SK-N-SH (cell line): Measurements from ENCODE around the gene BMP2. TPM values are rescaled to one million over a fixed set of nuclear protein-coding genes. Genes with fewer than 3 reads are reported as not detected.

ENCODE experiments used
- CTCF ChIA-PET: fragments of 300-600, 350-600 bp; formaldehyde crosslinking; extraction: SDS; loops from one replicate; lab custom pipeline; 2021; lab: Yijun Ruan, JAX
- POLR2A ChIA-PET: fragments of 350-600 bp; sonication (Branson Sonifier 250); formaldehyde crosslinking; extraction: SDS; loops from one replicate; lab custom pipeline; 2020; ENCODE audit warnings: antibody characterized with exemption, inconsistent platforms; lab: Yijun Ruan, JAX
- DNase-seq: peaks from one replicate; pipeline ENCODE4 v3.0.0; 2012
- H2AFZ ChIP-seq: fragments of 200-600 bp; sonication (generic); 2 replicates; pipeline ENCODE4 v1.8.1; 2016; ENCODE audit warnings: antibody characterized with exemption, mild to moderate bottlenecking, low read depth
- H3F3A ChIP-seq: fragments of 200-600 bp; sonication (generic); replicated peaks from 2 replicates; pipeline ENCODE3; 2016; ENCODE audit warnings: antibody characterized with exemption, mild to moderate bottlenecking; ENCODE audit not compliant: insufficient read depth
- H3K27ac ChIP-seq, 2 experiments: fragments of 200-500 bp in 1 of 2; fragments of 200-600 bp in 1 of 2; sonication (Bioruptor generic) in 1 of 2; sonication (generic), shearing (Covaris generic) in 1 of 2; 2 replicates each; pipeline versions ENCODE4 v1.5.1 to v1.6.1; 2014 to 2016; ENCODE audit warnings: low read depth in 2 of 2, inconsistent platforms in 1 of 2, low read length in 1 of 2, mild to moderate bottlenecking in 1 of 2, mixed read lengths in 1 of 2
- H3K27me3 ChIP-seq: fragments of 200-600 bp; sonication (generic), shearing (Covaris generic); 2 replicates; pipeline ENCODE4 v1.6.1; 2016; ENCODE audit warnings: mixed run types; ENCODE audit not compliant: insufficient read depth
- H3K36me3 ChIP-seq, 2 experiments: fragments of 200-500 bp in 1 of 2; fragments of 200-600 bp in 1 of 2; sonication (Bioruptor generic) in 1 of 2; sonication (generic) in 1 of 2; replicated peaks in 1 of 2; 2 replicates each; pipeline versions ENCODE3 to v1.5.1; 2014 to 2016; ENCODE audit warnings: low read length in 1 of 2, mild to moderate bottlenecking in 1 of 2; ENCODE audit not compliant: insufficient read depth in 2 of 2, control insufficient read depth in 1 of 2
- H3K4me1 ChIP-seq, 2 experiments: fragments of 200-500 bp in 1 of 2; fragments of 200-600 bp in 1 of 2; sonication (Bioruptor generic) in 1 of 2; sonication (generic), shearing (Covaris generic) in 1 of 2; 2 replicates each; pipeline versions ENCODE4 v1.5.1 to v1.6.1; 2014 to 2016; ENCODE audit warnings: low read depth in 1 of 2, low read length in 1 of 2, mixed run types in 1 of 2; ENCODE audit not compliant: insufficient read depth in 2 of 2, control insufficient read depth in 1 of 2
- H3K4me2 ChIP-seq: fragments of 200-600 bp; sonication (generic), shearing (Covaris generic); 2 replicates; pipeline ENCODE4 v1.6.1; 2017; ENCODE audit warnings: mixed run types
- H3K4me3 ChIP-seq, 2 experiments: fragments of 200-500 bp in 1 of 2; fragments of 200-600 bp in 1 of 2; sonication (Bioruptor generic) in 1 of 2; sonication (generic), shearing (Covaris generic) in 1 of 2; 2 replicates each; pipeline versions ENCODE4 v1.5.1 to v1.8.1; 2014 to 2016; ENCODE audit warnings: low read depth in 2 of 2, inconsistent platforms in 1 of 2, low read length in 1 of 2, mild to moderate bottlenecking in 1 of 2, mixed read lengths in 1 of 2, moderate library complexity in 1 of 2
- H3K79me2 ChIP-seq: fragments of 200-600 bp; sonication (generic); 2 replicates; pipeline ENCODE4 v1.8.1; 2017; ENCODE audit warnings: mild to moderate bottlenecking; ENCODE audit not compliant: insufficient read depth
- H3K9ac ChIP-seq: fragments of 200-600 bp; sonication (generic); 2 replicates; pipeline ENCODE4 v1.6.1; 2017; ENCODE audit warnings: mixed run types
- H3K9me2 ChIP-seq: fragments of 200-600 bp; sonication (generic); 2 replicates; pipeline ENCODE4 v1.6.1; 2017; ENCODE audit warnings: mixed run types
- H3K9me3 ChIP-seq: fragments of 200-600 bp; sonication (generic); 2 replicates; pipeline ENCODE4 v1.6.1; 2017; ENCODE audit warnings: mixed run types, mild to moderate bottlenecking, moderate library complexity
- H4K20me1 ChIP-seq: fragments of 200-600 bp; sonication (generic); 2 replicates; pipeline ENCODE4 v1.6.1; 2017; ENCODE audit warnings: mild to moderate bottlenecking, mixed run types; ENCODE audit not compliant: insufficient read depth
- CHD2 ChIP-seq: fragments of 150-350 bp; IDR thresholded peaks from 2 replicates; pipeline ENCODE4 v1.6.1; 2018; ENCODE audit warnings: low read length; ENCODE audit not compliant: partially characterized antibody
- FOSL2 ChIP-seq: IDR thresholded peaks from 2 replicates; pipeline ENCODE4 v1.4.0; 2012; ENCODE audit warnings: low read depth, mild to moderate bottlenecking, moderate library complexity, borderline replicate concordance
- FOXJ3 ChIP-seq: sonication (generic); formaldehyde crosslinking; IDR thresholded peaks from 2 replicates; pipeline ENCODE4 v1.5.1; 2020; ENCODE audit warnings: mild to moderate bottlenecking, missing genetic modification reagents
- GABPA ChIP-seq: IDR thresholded peaks from 2 replicates; pipeline ENCODE4 v1.4.0; 2012; ENCODE audit warnings: low read depth, mild to moderate bottlenecking
- JUND ChIP-seq: IDR thresholded peaks from 2 replicates; pipeline ENCODE4 v1.4.0; 2012
- MEF2A ChIP-seq: IDR thresholded peaks from 2 replicates; pipeline ENCODE4 v1.4.0; 2012; ENCODE audit warnings: low read depth, borderline replicate concordance
- MXI1 ChIP-seq: IDR thresholded peaks from 2 replicates; pipeline ENCODE4 v1.6.1; 2012; ENCODE audit warnings: mild to moderate bottlenecking, low read depth, low read length, improper control_type of control experiment
- RAD21 ChIP-seq: IDR thresholded peaks from 2 replicates; pipeline ENCODE4 v1.6.1; 2012; ENCODE audit warnings: mild to moderate bottlenecking, low read length
- RCOR1 ChIP-seq: fragments of 150-350 bp; IDR thresholded peaks from 2 replicates; pipeline ENCODE4 v1.6.1; 2017; ENCODE audit warnings: antibody characterized with exemption, low read length
- REST ChIP-seq: IDR thresholded peaks from 2 replicates; pipeline ENCODE4 v1.6.1; 2012; ENCODE audit warnings: mild to moderate bottlenecking, low read depth, low read length, moderate library complexity
- RFX5 ChIP-seq: IDR thresholded peaks from 2 replicates; pipeline ENCODE4 v1.6.1; 2012; ENCODE audit warnings: mild to moderate bottlenecking, improper control_type of control experiment, low read length
- SIN3A ChIP-seq: IDR thresholded peaks from 2 replicates; pipeline ENCODE4 v1.6.1; 2012; ENCODE audit warnings: low read depth, mild to moderate bottlenecking, low read length, moderate library complexity, borderline replicate concordance
- TEAD4 ChIP-seq: IDR thresholded peaks from 2 replicates; pipeline ENCODE4 v1.4.0; 2012; ENCODE audit warnings: mild to moderate bottlenecking, borderline replicate concordance; ENCODE audit not compliant: insufficient read depth
- USF1 ChIP-seq: IDR thresholded peaks from 2 replicates; pipeline ENCODE4 v1.4.0; 2012; ENCODE audit warnings: low read depth, borderline replicate concordance
- YY1 ChIP-seq: IDR thresholded peaks from 2 replicates; pipeline ENCODE4 v1.4.0; 2012; ENCODE audit warnings: low read depth, mild to moderate bottlenecking
- WGBS: methylation state at CpG from one replicate; pipeline ENCODE4 v1.1.6; 2017; ENCODE audit warnings: low lambda C conversion rate; 5-methylcytosine and 5-hydroxymethylcytosine counted together
- polyA plus RNA-seq, 3 experiments: library from polyadenylated mRNA; depleted of rRNA; stranded (reverse); fragments of >200 nt; gene quantifications; 2 replicates each; pipeline ENCODE4 v1.2.3, GENCODE V29; 2012
- TF ChIP-seq, protein P1 (sequence below): fragments of 150-350 bp; IDR thresholded peaks from 2 replicates; pipeline ENCODE4 v1.6.1; 2016; ENCODE audit warnings: mild to moderate bottlenecking, low read depth, low read length
- TF ChIP-seq, protein P2 (sequence below): IDR thresholded peaks from 2 replicates; pipeline ENCODE4; 2012
- TF ChIP-seq, protein P3 (sequence below): fragments of 200-600 bp; sonication (generic); IDR thresholded peaks from 2 replicates; pipeline ENCODE4 v1.6.1; 2017; ENCODE audit warnings: antibody characterized with exemption, mild to moderate bottlenecking, moderate library complexity

BMP2 gene
- polyA plus RNA-seq, 1 of the 3 experiments (the other 2 are of a cell fraction), result 0.25 TPM

DNA sequence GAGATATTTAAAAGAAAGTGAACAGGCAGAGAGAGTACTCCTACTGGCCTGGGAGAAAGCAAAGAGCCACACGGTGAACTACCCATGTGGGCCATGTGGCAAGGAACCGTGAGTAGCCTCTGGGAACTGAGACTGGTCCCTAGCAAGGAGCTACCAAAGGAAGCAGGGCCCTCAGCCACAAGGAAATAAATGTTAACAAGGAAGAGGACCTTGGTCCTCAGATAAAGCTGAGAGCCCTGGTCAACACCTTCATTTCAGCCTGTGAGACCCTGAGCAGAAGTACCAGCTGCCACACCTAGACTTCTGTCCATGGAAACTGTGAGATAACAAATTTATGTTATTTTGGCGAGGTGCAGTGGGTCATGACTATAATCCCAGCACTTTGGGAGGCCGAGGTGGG is 25.3 kb downstream of the BMP2 start:
- H3K36me3 ChIP-seq, result no peaks in the 10 kb centered on the region
- H3K4me1 ChIP-seq, result no peaks in the 10 kb centered on the region
- H3K27me3 ChIP-seq, result no peaks in the 10 kb centered on the region
- TF ChIP-seq, protein P1, sequence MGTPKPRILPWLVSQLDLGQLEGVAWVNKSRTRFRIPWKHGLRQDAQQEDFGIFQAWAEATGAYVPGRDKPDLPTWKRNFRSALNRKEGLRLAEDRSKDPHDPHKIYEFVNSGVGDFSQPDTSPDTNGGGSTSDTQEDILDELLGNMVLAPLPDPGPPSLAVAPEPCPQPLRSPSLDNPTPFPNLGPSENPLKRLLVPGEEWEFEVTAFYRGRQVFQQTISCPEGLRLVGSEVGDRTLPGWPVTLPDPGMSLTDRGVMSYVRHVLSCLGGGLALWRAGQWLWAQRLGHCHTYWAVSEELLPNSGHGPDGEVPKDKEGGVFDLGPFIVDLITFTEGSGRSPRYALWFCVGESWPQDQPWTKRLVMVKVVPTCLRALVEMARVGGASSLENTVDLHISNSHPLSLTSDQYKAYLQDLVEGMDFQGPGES, result no peak
- TF ChIP-seq FOSL2 (no peak), USF1 (no peak), FOXJ3 (no peak), RCOR1 (no peak), GABPA (no peak), MEF2A (no peak), RAD21 (no peak), CHD2 (no peak), JUND (no peak), YY1 (no peak), RFX5 (no peak), TEAD4 (no peak), REST (no peak), MXI1 (no peak), SIN3A (no peak)
- TF ChIP-seq, protein P2, sequence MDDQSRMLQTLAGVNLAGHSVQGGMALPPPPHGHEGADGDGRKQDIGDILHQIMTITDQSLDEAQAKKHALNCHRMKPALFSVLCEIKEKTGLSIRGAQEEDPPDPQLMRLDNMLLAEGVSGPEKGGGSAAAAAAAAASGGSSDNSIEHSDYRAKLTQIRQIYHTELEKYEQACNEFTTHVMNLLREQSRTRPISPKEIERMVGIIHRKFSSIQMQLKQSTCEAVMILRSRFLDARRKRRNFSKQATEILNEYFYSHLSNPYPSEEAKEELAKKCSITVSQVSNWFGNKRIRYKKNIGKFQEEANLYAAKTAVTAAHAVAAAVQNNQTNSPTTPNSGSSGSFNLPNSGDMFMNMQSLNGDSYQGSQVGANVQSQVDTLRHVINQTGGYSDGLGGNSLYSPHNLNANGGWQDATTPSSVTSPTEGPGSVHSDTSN, result no peak
- TF ChIP-seq, protein P3, sequence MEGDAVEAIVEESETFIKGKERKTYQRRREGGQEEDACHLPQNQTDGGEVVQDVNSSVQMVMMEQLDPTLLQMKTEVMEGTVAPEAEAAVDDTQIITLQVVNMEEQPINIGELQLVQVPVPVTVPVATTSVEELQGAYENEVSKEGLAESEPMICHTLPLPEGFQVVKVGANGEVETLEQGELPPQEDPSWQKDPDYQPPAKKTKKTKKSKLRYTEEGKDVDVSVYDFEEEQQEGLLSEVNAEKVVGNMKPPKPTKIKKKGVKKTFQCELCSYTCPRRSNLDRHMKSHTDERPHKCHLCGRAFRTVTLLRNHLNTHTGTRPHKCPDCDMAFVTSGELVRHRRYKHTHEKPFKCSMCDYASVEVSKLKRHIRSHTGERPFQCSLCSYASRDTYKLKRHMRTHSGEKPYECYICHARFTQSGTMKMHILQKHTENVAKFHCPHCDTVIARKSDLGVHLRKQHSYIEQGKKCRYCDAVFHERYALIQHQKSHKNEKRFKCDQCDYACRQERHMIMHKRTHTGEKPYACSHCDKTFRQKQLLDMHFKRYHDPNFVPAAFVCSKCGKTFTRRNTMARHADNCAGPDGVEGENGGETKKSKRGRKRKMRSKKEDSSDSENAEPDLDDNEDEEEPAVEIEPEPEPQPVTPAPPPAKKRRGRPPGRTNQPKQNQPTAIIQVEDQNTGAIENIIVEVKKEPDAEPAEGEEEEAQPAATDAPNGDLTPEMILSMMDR, result no peak
- no peaks in the 10 kb centered on the region for H3K79me2 ChIP-seq
- no peak overlapping the region for H2AFZ ChIP-seq
- no peak overlapping the region for H3K4me2 ChIP-seq
- no peaks in the 10 kb centered on the region for H3K9me3 ChIP-seq
- DNase-seq, result no peak
- POLR2A ChIA-PET, result no interaction called here
- H3F3A ChIP-seq, result no peaks in the 10 kb centered on the region
- H3K27ac ChIP-seq, result no peak overlapping the region
- H3K9me2 ChIP-seq, result no peaks in the 10 kb centered on the region
- 26% methylated on average over 4 of the region's 4 CpGs for WGBS
- no peaks in the 10 kb centered on the region for H4K20me1 ChIP-seq
- H3K9ac ChIP-seq, result no peak overlapping the region
- no peak overlapping the region for H3K4me3 ChIP-seq
- CTCF ChIA-PET, result interaction anchor here (0.7 to 1.8 kb wide), 2 partner anchors 27 to 620 kb away, joined by 3 to 4 read pairs; no protein-coding TSS in a partner anchor
